ENCODE measurements around the gene PLEKHH3.

Gene PLEKHH3

DNA sequence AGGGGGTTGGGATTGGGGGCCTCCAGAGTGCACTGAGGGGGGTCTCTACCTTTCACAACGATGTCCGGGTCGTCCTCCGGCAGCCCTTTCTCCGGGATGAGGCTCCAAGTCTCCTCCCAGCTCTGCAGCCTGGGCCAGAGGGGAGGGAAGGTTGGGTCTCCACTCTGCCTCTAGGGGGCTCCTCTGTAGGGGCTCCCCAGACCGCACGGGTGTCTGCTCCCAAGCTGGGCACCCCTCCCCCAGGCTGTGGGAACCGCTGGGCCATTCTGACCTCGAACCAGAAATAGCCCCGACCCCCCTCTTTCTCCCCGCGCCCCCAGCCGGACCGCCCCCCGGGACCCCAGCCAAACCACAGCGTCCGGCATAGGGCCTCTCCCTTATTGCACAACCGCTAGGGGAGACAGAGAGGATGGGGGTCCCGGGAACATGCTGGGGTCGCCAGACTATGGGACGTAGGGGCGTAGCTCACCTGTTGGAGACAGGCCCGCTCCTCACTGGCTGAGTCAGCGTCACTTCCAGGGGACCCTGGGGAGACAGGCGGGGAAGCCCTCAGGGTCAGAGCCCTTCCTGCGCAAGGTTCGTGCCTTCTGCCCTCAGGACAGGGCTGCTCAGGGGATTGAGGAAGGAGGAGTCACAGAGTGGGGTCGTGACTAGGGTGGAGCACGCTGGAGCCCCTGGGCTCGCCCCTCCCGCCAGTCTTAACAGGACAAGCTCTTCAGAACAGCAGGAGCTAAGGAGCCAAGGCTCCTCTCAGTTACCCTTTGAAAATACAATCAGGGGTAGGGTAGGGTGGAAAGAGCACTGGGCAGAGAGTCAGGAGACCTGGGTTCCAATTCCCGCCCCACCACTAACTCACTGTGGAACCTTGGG, 2.7 kb downstream of the PLEKHH3 start:
- H3K4me3 ChIP-seq (replicated peaks in 1 of 2; ENCODE audit: low read depth in 2 of 2, low read length in 2 of 2) = peak overlapping the region; percentile 91 to 94
- DNase-seq (ENCODE audit: low read depth in 2 of 2) = peak; percentile 62 to 88
- TF ChIP-seq, protein P1, sequence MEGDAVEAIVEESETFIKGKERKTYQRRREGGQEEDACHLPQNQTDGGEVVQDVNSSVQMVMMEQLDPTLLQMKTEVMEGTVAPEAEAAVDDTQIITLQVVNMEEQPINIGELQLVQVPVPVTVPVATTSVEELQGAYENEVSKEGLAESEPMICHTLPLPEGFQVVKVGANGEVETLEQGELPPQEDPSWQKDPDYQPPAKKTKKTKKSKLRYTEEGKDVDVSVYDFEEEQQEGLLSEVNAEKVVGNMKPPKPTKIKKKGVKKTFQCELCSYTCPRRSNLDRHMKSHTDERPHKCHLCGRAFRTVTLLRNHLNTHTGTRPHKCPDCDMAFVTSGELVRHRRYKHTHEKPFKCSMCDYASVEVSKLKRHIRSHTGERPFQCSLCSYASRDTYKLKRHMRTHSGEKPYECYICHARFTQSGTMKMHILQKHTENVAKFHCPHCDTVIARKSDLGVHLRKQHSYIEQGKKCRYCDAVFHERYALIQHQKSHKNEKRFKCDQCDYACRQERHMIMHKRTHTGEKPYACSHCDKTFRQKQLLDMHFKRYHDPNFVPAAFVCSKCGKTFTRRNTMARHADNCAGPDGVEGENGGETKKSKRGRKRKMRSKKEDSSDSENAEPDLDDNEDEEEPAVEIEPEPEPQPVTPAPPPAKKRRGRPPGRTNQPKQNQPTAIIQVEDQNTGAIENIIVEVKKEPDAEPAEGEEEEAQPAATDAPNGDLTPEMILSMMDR (IDR thresholded peaks at IDR 0.05; ENCODE audit: low read depth, low read length) = peak; percentile 63

DNA sequence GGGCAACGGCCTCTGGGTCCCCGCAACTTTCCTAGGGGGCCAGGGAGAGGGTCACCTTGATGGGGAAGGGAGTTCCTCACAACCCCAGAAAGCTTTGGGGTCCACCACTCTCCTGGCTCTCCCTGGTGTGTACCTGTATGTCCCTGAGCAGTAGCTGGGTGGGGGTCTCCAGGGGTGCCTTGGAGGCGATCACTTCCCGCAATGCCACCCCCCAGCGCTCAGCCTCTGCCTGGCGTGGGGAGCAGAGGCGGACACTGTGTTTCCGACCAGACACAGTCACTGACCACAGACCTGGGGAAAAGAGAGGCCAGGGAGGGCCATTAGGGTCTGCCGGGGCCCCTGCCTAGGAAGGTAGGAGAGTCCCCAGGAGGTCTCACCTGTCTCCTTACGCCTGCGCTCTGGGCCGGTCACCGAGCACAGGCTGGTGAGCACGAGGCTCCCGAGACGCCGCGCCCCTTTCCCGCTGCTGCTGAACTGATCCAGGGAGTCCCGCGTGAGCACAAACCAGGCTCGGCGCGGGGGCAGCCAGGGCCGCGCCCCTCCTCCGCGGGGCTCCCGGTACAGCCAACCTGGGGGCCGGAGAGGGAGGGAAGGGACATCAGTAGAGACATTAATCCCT, 3.4 kb downstream of the PLEKHH3 start:
- TF ChIP-seq, protein P1 (IDR thresholded peaks at IDR 0.05; ENCODE audit: low read depth, low read length) = no peak
- DNase-seq (ENCODE audit: low read depth in 2 of 2) = no peak
- H3K4me3 ChIP-seq (replicated peaks in 1 of 2; ENCODE audit: low read depth in 2 of 2, low read length in 2 of 2) = peak overlapping the region; percentile 35 to 91

DNA sequence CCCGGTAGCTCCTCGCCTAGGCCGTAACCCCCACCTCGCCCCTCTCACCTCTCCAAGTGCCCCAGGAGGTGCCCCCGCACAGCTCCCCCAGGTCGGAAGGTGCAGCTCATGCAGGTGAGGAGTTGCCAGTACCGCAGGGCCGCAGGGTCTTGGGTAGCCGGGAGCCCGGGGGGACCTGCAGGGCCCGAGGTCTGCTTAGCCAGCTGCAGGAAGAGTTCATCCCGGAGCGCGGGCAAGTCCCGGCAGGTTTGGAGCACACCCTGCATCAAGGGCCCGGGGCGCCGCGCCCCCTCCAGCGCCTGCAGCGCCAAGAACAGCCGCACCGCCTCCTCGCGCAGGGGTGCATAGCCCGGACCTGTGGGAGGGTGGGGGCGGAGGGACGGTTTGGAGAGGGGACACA, 4.8 kb downstream of the PLEKHH3 start:
- DNase-seq (ENCODE audit: low read depth in 2 of 2) = no peak
- no peak overlapping the region for H3K4me3 ChIP-seq (replicated peaks in 1 of 2; ENCODE audit: low read depth in 2 of 2, low read length in 2 of 2)
- TF ChIP-seq, protein P1 (IDR thresholded peaks at IDR 0.05; ENCODE audit: low read depth, low read length) = no peak

DNA sequence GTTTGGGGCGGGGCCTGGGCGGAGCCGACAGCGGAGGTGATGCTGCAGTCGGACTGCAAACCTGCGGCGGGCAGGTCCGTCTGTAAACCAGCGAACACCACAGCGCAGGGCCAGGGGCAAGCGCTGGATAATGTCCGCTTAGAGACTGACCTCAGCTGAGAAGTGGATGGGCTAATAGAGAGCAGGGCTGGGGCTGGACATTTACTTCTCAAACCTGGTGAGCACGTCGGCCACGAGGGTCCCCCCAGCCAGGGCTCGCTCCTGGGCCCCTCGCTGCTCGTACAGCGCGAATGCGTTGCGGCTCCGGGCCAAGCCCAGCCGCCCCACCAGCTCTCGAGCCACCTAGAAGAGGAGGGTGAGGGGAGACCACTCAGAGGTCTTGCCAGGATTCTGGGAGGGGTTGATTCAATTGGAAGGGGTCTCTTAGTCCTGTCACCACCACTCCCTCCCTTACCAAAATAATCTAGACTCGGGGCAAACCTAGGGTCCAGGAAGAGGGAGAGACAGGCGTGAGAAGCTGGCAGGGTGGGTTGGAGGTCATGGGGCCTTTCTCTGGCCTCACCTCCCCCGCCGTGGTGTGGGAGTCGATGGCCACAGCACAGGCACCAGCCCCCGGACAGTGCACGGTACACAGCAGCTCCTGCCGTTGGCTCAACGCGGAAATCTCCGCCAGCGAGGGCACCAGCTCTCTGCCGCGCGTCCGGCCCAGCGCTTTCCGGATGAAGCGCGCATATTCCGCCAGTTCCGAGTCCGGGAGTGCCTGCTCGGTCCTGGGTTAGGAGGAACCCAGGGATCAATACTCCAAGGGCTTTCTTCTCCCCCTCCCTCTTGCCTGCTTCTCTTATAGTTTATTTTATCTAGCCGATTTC, 5.8 kb downstream of the PLEKHH3 start:
- no peak for DNase-seq (ENCODE audit: low read depth in 2 of 2)
- no peak overlapping the region for H3K4me3 ChIP-seq (replicated peaks in 1 of 2; ENCODE audit: low read depth in 2 of 2, low read length in 2 of 2)
- TF ChIP-seq, protein P1 (IDR thresholded peaks at IDR 0.05; ENCODE audit: low read depth, low read length) = no peak

DNA sequence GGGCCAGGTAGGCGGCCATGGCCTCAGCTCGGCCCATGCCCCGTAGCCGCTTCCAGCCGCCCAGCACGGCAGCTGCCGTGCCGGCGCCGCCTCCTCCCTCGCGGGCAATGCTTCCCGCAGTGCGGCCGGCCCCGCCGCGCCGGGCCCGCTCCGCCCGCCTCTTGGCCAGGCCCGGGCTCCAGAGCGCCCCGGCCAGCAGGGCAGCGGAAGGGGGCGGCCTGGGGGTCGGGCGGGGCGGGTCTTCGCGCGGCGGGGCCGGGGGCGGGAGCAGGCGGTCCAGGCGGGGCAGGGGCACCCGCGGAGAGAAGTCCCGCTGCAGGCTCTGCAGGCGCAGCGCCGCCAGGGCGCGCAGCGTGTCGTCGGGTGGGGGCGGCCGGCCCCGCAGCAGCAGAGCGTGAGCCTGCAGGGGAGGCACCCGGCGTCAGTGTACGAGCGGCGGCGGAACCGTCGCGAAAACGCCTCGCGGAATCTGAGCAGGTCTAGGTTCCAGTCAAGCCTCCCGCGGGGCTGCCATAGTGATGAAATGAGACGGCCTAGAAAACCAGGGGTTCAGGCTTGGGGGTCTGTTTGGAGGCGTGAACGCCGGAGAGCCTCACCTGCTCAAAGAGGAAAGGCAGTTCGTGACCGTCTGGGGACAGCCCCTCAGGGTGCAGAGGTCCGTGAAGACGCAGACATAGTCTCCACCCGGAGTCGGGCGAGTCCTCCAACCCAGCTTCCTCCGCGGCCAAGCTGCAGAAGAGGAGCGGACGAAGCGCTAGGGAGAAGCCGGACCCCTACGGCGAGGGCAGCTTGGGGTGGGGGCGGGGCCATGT, 6.6 kb downstream of the PLEKHH3 start:
- no peak for DNase-seq (ENCODE audit: low read depth in 2 of 2)
- no peak overlapping the region for H3K4me3 ChIP-seq (replicated peaks in 1 of 2; ENCODE audit: low read depth in 2 of 2, low read length in 2 of 2)

More for the DNA sequence above, 6.6 kb downstream of the PLEKHH3 start:
- TF ChIP-seq, protein P1 (IDR thresholded peaks at IDR 0.05; ENCODE audit: low read depth, low read length) = no peak
